ENCODE data around the gene LHFPL5. TPM values are rescaled to one million over a fixed set of nuclear protein-coding genes. Genes with fewer than 3 reads are reported as not detected.

LHFPL5 gene
- total RNA-seq, 1 experiment from 2014 or later, result 0.71 TPM

DNA sequence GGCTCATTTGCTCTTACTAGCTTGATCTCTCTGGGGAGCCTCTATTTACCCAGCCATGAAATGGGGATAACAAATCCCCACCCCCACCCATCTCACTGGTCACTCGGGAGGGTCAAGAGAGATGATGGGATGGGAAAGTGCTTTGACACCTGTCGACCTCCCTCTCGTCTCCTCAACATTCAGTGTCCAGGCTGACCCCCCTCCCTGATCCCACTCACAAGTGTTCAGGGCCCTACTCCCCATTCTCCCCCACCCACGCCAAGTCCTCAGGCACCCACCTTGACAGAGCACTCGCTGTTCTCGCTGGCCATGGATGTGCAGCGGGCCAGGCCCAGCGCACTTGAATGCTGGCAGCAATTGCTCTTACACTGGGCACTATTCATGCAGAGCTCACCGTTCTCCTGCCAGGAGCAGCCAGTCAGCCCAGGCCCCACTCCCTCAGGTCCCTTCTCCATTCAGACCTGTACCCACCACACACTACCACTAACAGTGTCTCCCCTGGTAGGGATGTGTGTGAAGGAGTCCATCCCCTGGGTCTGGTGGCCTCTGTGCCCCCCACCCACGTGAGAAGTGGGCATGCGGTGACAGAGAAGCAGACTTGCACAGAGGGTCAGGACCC, 9.6 kb upstream of the LHFPL5 start (continued):
- TF ChIP-seq, protein P1, sequence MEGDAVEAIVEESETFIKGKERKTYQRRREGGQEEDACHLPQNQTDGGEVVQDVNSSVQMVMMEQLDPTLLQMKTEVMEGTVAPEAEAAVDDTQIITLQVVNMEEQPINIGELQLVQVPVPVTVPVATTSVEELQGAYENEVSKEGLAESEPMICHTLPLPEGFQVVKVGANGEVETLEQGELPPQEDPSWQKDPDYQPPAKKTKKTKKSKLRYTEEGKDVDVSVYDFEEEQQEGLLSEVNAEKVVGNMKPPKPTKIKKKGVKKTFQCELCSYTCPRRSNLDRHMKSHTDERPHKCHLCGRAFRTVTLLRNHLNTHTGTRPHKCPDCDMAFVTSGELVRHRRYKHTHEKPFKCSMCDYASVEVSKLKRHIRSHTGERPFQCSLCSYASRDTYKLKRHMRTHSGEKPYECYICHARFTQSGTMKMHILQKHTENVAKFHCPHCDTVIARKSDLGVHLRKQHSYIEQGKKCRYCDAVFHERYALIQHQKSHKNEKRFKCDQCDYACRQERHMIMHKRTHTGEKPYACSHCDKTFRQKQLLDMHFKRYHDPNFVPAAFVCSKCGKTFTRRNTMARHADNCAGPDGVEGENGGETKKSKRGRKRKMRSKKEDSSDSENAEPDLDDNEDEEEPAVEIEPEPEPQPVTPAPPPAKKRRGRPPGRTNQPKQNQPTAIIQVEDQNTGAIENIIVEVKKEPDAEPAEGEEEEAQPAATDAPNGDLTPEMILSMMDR (IDR thresholded peaks at IDR 0.05 in 2 of 3, conservative IDR thresholded peaks at IDR 0.05 in 1 of 3; ENCODE audit: borderline replicate concordance in 1 of 3, insufficient read depth in 1 of 3, low read depth in 2 of 3, low read length in 2 of 3), result no peak
- TF ChIP-seq ELF1 (IDR thresholded peaks at IDR 0.05; ENCODE audit: borderline replicate concordance, low read depth) (no peak), SP1 (IDR thresholded peaks at IDR 0.05; ENCODE audit: low read depth) (no peak), RAD21 (IDR thresholded peaks at IDR 0.05; ENCODE audit: low read depth) (no peak), POLR2A (IDR thresholded peaks at IDR 0.05; ENCODE audit: borderline replicate concordance, extremely low read depth, insufficient read depth, insufficient read length) (no peak), CBX3 (IDR thresholded peaks at IDR 0.05; ENCODE audit: low read depth) (no peak), SRF (IDR thresholded peaks at IDR 0.05; ENCODE audit: low read depth) (no peak), ZNF274 (IDR thresholded peaks at IDR 0.05; ENCODE audit: low read depth, low read length) (no peak), ZFX (IDR thresholded peaks at IDR 0.05) (no peak), CEBPB (IDR thresholded peaks at IDR 0.05; ENCODE audit: low read depth) (no peak)
- TF ChIP-seq, protein P2, sequence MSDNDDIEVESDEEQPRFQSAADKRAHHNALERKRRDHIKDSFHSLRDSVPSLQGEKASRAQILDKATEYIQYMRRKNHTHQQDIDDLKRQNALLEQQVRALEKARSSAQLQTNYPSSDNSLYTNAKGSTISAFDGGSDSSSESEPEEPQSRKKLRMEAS (IDR thresholded peaks at IDR 0.05), result no peak

DNA sequence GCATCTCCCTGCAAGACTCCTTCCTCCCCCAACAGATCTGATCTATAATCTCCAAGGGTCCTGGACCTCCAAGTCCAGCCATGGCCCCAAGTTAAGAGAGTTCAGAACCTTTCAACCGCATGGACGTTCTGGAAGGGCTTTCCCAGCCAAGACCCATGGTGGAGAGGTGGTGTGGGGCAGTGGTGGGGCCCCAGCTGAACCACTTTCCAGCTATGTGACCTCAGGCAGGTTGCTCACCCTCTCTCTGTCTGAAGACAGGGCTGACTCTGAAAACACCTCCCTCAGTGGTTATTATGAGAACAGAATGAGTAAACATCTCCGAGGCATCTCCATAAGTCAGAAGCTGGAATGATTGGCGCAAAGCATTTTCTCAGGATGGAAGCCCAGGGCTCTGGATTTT, 8.9 kb upstream of the LHFPL5 start:
- Histone ChIP-seq H3K27ac (ENCODE audit: low read depth, low read length) (no peak overlapping the region), H3K9me3 (ENCODE audit: control insufficient read depth in 1 of 2, insufficient read depth in 1 of 2, low read depth in 1 of 2, low read length in 2 of 2) (no peaks in the 10 kb centered on the region), H3K27me3 (ENCODE audit: insufficient read depth, low read length) (0 out of 2 replicates have a peak, but pooled peaks cover 3% of the 10 kb centered on the region), H3K9me2 (ENCODE audit: insufficient read depth) (no peaks in the 10 kb centered on the region), H3K4me3 (replicated peaks in 1 of 2; ENCODE audit: low read depth in 1 of 2, low read length in 2 of 2) (no peak overlapping the region), H3K9ac (ENCODE audit: low read length) (no peak overlapping the region), H3K36me3 (ENCODE audit: control insufficient read depth in 1 of 2, insufficient read depth in 2 of 2, low read length in 2 of 2) (no peaks in the 10 kb centered on the region), H3K79me2 (ENCODE audit: insufficient read depth, low read length) (no peaks in the 10 kb centered on the region), H3K4me1 (ENCODE audit: control insufficient read depth in 1 of 2, insufficient read depth in 2 of 2, low read length in 2 of 2) (no peaks in the 10 kb centered on the region), H4K20me1 (ENCODE audit: insufficient read depth) (no peaks in the 10 kb centered on the region), H3K4me2 (ENCODE audit: low read length) (no peak overlapping the region), H2AFZ (ENCODE audit: low read depth, low read length, poor library complexity, severe bottlenecking) (no peak overlapping the region)
- intact Hi-C loops (cut with micrococcal nuclease), result no loop called here
- no peak for DNase-seq (ENCODE audit: low read depth, low spot score)
- no peak for ATAC-seq
- CTCF ChIA-PET, result no interaction called here
- TF ChIP-seq SP1 (IDR thresholded peaks at IDR 0.05; ENCODE audit: low read depth), result no peak
- RAD21 ChIA-PET (ENCODE audit: low non-redundant PET in 1 of 2, low total read pairs in 2 of 2, uncharacterized antibody in 2 of 2, unreplicated experiment in 2 of 2), result no interaction called here
- POLR2A ChIA-PET, result interaction anchor here (1.6 kb wide), 1 partner anchor 12 kb away, joined by 3 read pairs; no protein-coding TSS in a partner anchor
- BruUV-seq (replicated peaks), result no TSS peak
